ENCODE measurements around the gene ODF4.

- TF ChIP-seq FOSL2 (IDR thresholded peaks at IDR 0.05; ENCODE audit: borderline replicate concordance, low read depth) (no peak), YY1 (IDR thresholded peaks at IDR 0.05; ENCODE audit: low read depth) (no peak; the same call in 1 of the 2 replicates), SMC3 (IDR thresholded peaks at IDR 0.05; ENCODE audit: low read depth, low read length) (no peak), RFX5 (IDR thresholded peaks at IDR 0.05; ENCODE audit: low read length) (no peak), RCOR1 (IDR thresholded peaks at IDR 0.05; ENCODE audit: low read length) (no peak), USF1 (IDR thresholded peaks at IDR 0.05; ENCODE audit: borderline replicate concordance, low read depth) (no peak), POLR2AphosphoS5 (IDR thresholded peaks at IDR 0.05; ENCODE audit: low read depth, low read length) (no peak)
- TF ChIP-seq, protein P1, sequence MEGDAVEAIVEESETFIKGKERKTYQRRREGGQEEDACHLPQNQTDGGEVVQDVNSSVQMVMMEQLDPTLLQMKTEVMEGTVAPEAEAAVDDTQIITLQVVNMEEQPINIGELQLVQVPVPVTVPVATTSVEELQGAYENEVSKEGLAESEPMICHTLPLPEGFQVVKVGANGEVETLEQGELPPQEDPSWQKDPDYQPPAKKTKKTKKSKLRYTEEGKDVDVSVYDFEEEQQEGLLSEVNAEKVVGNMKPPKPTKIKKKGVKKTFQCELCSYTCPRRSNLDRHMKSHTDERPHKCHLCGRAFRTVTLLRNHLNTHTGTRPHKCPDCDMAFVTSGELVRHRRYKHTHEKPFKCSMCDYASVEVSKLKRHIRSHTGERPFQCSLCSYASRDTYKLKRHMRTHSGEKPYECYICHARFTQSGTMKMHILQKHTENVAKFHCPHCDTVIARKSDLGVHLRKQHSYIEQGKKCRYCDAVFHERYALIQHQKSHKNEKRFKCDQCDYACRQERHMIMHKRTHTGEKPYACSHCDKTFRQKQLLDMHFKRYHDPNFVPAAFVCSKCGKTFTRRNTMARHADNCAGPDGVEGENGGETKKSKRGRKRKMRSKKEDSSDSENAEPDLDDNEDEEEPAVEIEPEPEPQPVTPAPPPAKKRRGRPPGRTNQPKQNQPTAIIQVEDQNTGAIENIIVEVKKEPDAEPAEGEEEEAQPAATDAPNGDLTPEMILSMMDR (IDR thresholded peaks at IDR 0.05) = no peak
- TF ChIP-seq, protein P2, sequence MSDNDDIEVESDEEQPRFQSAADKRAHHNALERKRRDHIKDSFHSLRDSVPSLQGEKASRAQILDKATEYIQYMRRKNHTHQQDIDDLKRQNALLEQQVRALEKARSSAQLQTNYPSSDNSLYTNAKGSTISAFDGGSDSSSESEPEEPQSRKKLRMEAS (IDR thresholded peaks at IDR 0.05; ENCODE audit: low read depth) = no peak
- TF ChIP-seq, protein P3, sequence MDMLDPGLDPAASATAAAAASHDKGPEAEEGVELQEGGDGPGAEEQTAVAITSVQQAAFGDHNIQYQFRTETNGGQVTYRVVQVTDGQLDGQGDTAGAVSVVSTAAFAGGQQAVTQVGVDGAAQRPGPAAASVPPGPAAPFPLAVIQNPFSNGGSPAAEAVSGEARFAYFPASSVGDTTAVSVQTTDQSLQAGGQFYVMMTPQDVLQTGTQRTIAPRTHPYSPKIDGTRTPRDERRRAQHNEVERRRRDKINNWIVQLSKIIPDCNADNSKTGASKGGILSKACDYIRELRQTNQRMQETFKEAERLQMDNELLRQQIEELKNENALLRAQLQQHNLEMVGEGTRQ (IDR thresholded peaks at IDR 0.05; ENCODE audit: borderline replicate concordance, low read depth, low read length) = no peak
These were observed 43.2 kb downstream of the ODF4 start for GRCh38 chr17:8382880-8383142.
